ENCODE measurements around the gene PARL.

GRCh38 chr3:183790700-183791099 is 94.0 kb downstream of the PARL start:
- no peak for TF ChIP-seq FOXJ3 (CRISPR knock-in tag; IDR thresholded peaks at IDR 0.05)
- TF ChIP-seq RFX5 (IDR thresholded peaks at IDR 0.05; ENCODE audit: low read depth, low read length), result no peak
- no peak for TF ChIP-seq MTA3 (IDR thresholded peaks at IDR 0.05; ENCODE audit: borderline replicate concordance)
- TF ChIP-seq NFIC (IDR thresholded peaks at IDR 0.05), result no peak
- TF ChIP-seq ZBTB40 (IDR thresholded peaks at IDR 0.05), result no peak
- TF ChIP-seq ZBTB40 (CRISPR knock-in tag; IDR thresholded peaks at IDR 0.05), result no peak
- no peak for TF ChIP-seq CTCF (IDR thresholded peaks at IDR 0.05 in 2 of 3, conservative IDR thresholded peaks at IDR 0.05 in 1 of 3; ENCODE audit: insufficient read depth in 2 of 3, low read depth in 1 of 3, low read length in 3 of 3)
- TF ChIP-seq ZBTB2 (IDR thresholded peaks at IDR 0.05), result no peak
- no peak for TF ChIP-seq E4F1 (CRISPR knock-in tag; IDR thresholded peaks at IDR 0.05; ENCODE audit: borderline replicate concordance)
- TF ChIP-seq TAF1 (IDR thresholded peaks at IDR 0.05; ENCODE audit: control insufficient read depth, extremely low read depth, insufficient read depth, low read length, severe bottlenecking), result no peak
- TF ChIP-seq MLLT1 (IDR thresholded peaks at IDR 0.05), result no peak
- no peak for TF ChIP-seq THAP12 (CRISPR knock-in tag; IDR thresholded peaks at IDR 0.05)
- TF ChIP-seq ZNF165 (CRISPR knock-in tag; IDR thresholded peaks at IDR 0.05; ENCODE audit: borderline replicate concordance), result no peak
- TF ChIP-seq DPF2 (IDR thresholded peaks at IDR 0.05), result no peak
- no peak for TF ChIP-seq JUND (IDR thresholded peaks at IDR 0.05; ENCODE audit: borderline replicate concordance, low read depth, low read length)
- no peak for TF ChIP-seq JUND (tag; IDR thresholded peaks at IDR 0.05; ENCODE audit: borderline replicate concordance, low read depth, low read length)
